ENCODE data around the gene SIM2.

- no peak for TF ChIP-seq CTCF (IDR thresholded peaks at IDR 0.05; ENCODE audit: poor library complexity, severe bottlenecking)
- TF ChIP-seq EZH2 (IDR thresholded peaks at IDR 0.05; ENCODE audit: borderline replicate concordance, insufficient read depth, low read length, poor library complexity, severe bottlenecking): no peak
- no peak for TF ChIP-seq POLR2AphosphoS5 (IDR thresholded peaks at IDR 0.05)
- TF ChIP-seq TAF1 (IDR thresholded peaks at IDR 0.05; ENCODE audit: low read depth): no peak
- TF ChIP-seq REST (IDR thresholded peaks at IDR 0.05; ENCODE audit: borderline replicate concordance): no peak
- no peak for TF ChIP-seq MXI1 (conservative IDR thresholded peaks at IDR 0.05; ENCODE audit: poor library complexity, severe bottlenecking)
- TF ChIP-seq RAD21 (conservative IDR thresholded peaks at IDR 0.05): no peak
Measured at GRCh38 chr21:36723371-36723881, 24.5 kb downstream of the SIM2 start.
